HG03378 (cell line): ENCODE measurements around the gene LRRFIP1.

Experiments
- ATAC-seq: cut with Tn5 transposase; IDR thresholded peaks from one replicate; pipeline ENCODE4 v1.9.1; 2021; ENCODE audit warnings: mild to moderate bottlenecking, moderate library complexity; ENCODE audit not compliant: unreplicated experiment

LRRFIP1 gene

GRCh38 chr2:237617587-237617982, 9.8 kb upstream of the LRRFIP1 start:
- ATAC-seq = no peak

GRCh38 chr2:237618449-237618848, 8.9 kb upstream of the LRRFIP1 start:
- ATAC-seq = no peak

- no peak for ATAC-seq
These were observed 3.7 kb upstream of the LRRFIP1 start for GRCh38 chr2:237623428-237624403.

- no peak for ATAC-seq
These were observed 2.8 kb upstream of the LRRFIP1 start for GRCh38 chr2:237624565-237624964.

- no peak for ATAC-seq
These were observed 2.1 kb upstream of the LRRFIP1 start for GRCh38 chr2:237625216-237625705.

GRCh38 chr2:237625777-237626176, 1.6 kb upstream of the LRRFIP1 start:
- no peak for ATAC-seq

GRCh38 chr2:237626813-237627440, 460 bp upstream of the LRRFIP1 start:
- ATAC-seq = no peak

GRCh38 chr2:237628247-237629187, 1.1 kb downstream of the LRRFIP1 start:
- no peak for ATAC-seq

- ATAC-seq = no peak
These were observed 1.8 kb downstream of the LRRFIP1 start for GRCh38 chr2:237629188-237629534.

GRCh38 chr2:237629739-237630138, 2.4 kb downstream of the LRRFIP1 start:
- no peak for ATAC-seq

- no peak for ATAC-seq
These were observed 3.0 kb downstream of the LRRFIP1 start for GRCh38 chr2:237630216-237631000.

GRCh38 chr2:237631007-237631785, 3.8 kb downstream of the LRRFIP1 start:
- no peak for ATAC-seq

- no peak for ATAC-seq
These were observed 4.6 kb downstream of the LRRFIP1 start for GRCh38 chr2:237631801-237632585.

GRCh38 chr2:237633061-237633561, 5.7 kb downstream of the LRRFIP1 start:
- ATAC-seq = no peak

GRCh38 chr2:237636578-237636977, 9.2 kb downstream of the LRRFIP1 start:
- no peak for ATAC-seq

- no peak for ATAC-seq
These were observed 10.2 kb downstream of the LRRFIP1 start for GRCh38 chr2:237637429-237638135.

- no peak for ATAC-seq
These were observed 10.8 kb downstream of the LRRFIP1 start for GRCh38 chr2:237638176-237638575.
